ENCODE measurements around the gene BMP8A. TPM values are rescaled to one million over a fixed set of nuclear protein-coding genes. Genes with fewer than 3 reads are reported as not detected.

BMP8A gene, protein sequence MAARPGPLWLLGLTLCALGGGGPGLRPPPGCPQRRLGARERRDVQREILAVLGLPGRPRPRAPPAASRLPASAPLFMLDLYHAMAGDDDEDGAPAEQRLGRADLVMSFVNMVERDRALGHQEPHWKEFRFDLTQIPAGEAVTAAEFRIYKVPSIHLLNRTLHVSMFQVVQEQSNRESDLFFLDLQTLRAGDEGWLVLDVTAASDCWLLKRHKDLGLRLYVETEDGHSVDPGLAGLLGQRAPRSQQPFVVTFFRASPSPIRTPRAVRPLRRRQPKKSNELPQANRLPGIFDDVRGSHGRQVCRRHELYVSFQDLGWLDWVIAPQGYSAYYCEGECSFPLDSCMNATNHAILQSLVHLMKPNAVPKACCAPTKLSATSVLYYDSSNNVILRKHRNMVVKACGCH
- total RNA-seq (2013; cell fraction: nucleolus; rRNA removed): not detected in 2 replicates
- 0.22 TPM in 1 of 2 replicates, not detected in the other for total RNA-seq (2014; rRNA removed)
- total RNA-seq (2014; rRNA removed; fragmentation: Illumina TruSeq; extraction: Trizol): not detected in 2 replicates
- total RNA-seq (2021): not detected in 2 replicates
- not detected for polyA plus RNA-seq (2011; ENCODE audit: low read depth)
- not detected in 2 replicates for polyA plus RNA-seq (2011; rRNA removed)
- not detected in 2 replicates for polyA plus RNA-seq (2011; cell fraction: cytosol; rRNA removed)
- polyA plus RNA-seq (2011; cell fraction: nucleus; rRNA removed): not detected in 2 replicates
- polyA plus RNA-seq (2012): 0.19 and 0.27 TPM in 2 replicates
- not detected in 2 replicates for polyA plus RNA-seq (2014; fragmentation: Illumina TruSeq; extraction: Trizol)
- polyA plus RNA-seq (2014; fragmentation: Nextera tagmentation; extraction: Ambion mirVana): not detected
- polyA plus RNA-seq (2014; rRNA removed): 0.06 TPM in 1 of 2 replicates, not detected in the other
- not detected for polyA plus RNA-seq (2016; fragmentation: Nextera tagmentation; extraction: Ambion mirVana)
- polyA minus RNA-seq (2011; rRNA and poly(A)+ RNA removed): not detected in 2 replicates
- not detected in 2 replicates for polyA minus RNA-seq (2011; cell fraction: cytosol; rRNA and poly(A)+ RNA removed)
- polyA minus RNA-seq (2011; cell fraction: nucleus; rRNA and poly(A)+ RNA removed): not detected in 2 replicates
- Bru-seq, nascent RNA: percentile 27 among the genes with signal in this experiment
- BruChase-seq, experiment 1, labeled RNA remaining after a 6-hour chase: percentile 25 among the genes with signal in this experiment
- percentile 28 among the genes with signal in this experiment for BruChase-seq, experiment 2, labeled RNA remaining after a 2-hour chase
- long read RNA-seq, experiment 1: 0 reads
- long read RNA-seq, experiment 2: 0 reads

DNA sequence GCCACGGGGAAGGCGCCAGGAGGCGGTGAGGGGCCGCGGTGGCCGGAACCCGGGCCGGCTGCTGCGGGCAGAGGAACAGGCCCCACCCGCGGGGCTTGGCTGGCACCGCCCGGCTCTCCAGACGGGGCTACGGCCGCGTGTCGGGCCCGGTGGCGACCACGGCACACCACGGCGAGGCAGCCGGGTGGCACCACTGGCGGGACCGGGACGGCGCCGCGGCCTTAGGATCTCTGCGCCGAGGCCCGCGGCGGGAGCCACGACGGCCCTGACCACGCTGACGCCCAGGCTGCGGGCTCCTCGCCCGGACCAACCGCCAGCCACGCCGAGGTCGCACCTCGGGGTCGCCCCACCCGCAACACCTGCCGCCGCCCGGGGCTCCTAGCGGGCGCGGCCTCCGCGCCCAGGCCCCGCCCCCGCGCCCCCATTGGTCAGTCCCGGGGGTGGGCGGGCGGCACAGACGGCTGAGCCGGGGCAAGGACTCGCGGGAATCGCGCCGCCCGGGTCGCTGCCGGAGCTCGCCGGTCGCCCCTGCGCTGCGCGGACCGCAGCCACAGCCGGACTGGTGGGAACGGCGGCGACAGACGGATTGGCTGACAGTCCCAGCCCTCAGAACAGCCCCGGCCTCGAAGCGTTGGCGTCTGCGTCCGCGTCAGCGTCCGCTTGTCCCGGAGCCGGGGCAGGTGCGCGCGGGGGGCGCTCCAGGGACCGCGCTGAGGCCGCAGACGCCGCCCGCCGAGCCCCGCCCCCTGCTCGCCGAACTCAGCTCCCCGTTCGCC is at the start of gene BMP8A:
Gene BMP8A (plus strand): TSS at position 491 of the 776 bp plus-strand sequence. CDS start 356 bp downstream, outside the sequence.
- H3K27me3 ChIP-seq (replicated peaks in 1 of 2; ENCODE audit: control insufficient read depth in 2 of 2, insufficient read depth in 2 of 2, low read length in 1 of 2): peaks cover 0 to 1% of the 10 kb centered on the region in 2 experiments; a peak in 1 of 4 replicates
- ATAC-seq: peak; percentile 89
- H3K4me3 ChIP-seq: peak within 1 kb of the TSS; percentile 36; the same call in 1 of the 2 replicates
- no peak for DNase-seq (ENCODE audit: low read depth, low spot score)
- intact Hi-C loops (cut with micrococcal nuclease; ENCODE audit: unreplicated experiment): no loop called here
- ChIA-PET POLR2A (no interaction called here), SMC1A (ENCODE audit: uncharacterized antibody, unreplicated experiment) (no interaction called here), RAD21 (ENCODE audit: unreplicated experiment) (no interaction called here), CTCF (no interaction called here)
- BruUV-seq (replicated peaks): no TSS peak
- no peaks in the 10 kb centered on the region for H3K79me2 ChIP-seq (ENCODE audit: control insufficient read depth, insufficient read depth, low read length)
- 2% methylated on average over 87 of the region's 112 CpGs for WGBS (ENCODE audit: insufficient coverage, insufficient replicate concordance, low lambda C conversion rate, missing lambda C conversion rate)
- no peak within 1 kb of the TSS for H3K9ac ChIP-seq (ENCODE audit: control insufficient read depth, insufficient read depth, low read length)
- H3K4me2 ChIP-seq (ENCODE audit: control insufficient read depth, insufficient read depth): peak within 1 kb of the TSS; percentile 82
- H2AFZ ChIP-seq (ENCODE audit: control insufficient read depth, low read depth, low read length): peak within 1 kb of the TSS; percentile 82
- 0 out of 2 replicates have a peak, but pooled peaks cover 2% of the 10 kb centered on the region for H3K4me1 ChIP-seq (ENCODE audit: control insufficient read depth, insufficient read depth, low read length)
- in situ Hi-C loops (cut with MboI): no loop called here
- no peaks in the 10 kb centered on the region for H4K20me1 ChIP-seq (ENCODE audit: control insufficient read depth, insufficient read depth)
- no peaks in the 10 kb centered on the region for H3K9me3 ChIP-seq (replicated peaks; ENCODE audit: control insufficient read depth, insufficient read depth, low read length)
- H3K27ac ChIP-seq (ENCODE audit: control insufficient read depth, insufficient read depth): no peak within 1 kb of the TSS
- no peak for FAIRE-seq
- H3K36me3 ChIP-seq (ENCODE audit: control insufficient read depth in 2 of 2, insufficient read depth in 2 of 2, low read length in 1 of 2): peaks cover 0 to 14% of the 10 kb centered on the region in 2 experiments; a peak in 3 of 4 replicates
- TF ChIP-seq IKZF2 (IDR thresholded peaks at IDR 0.05) (no peak), LARP7 (IDR thresholded peaks at IDR 0.05) (peak; percentile 45; the same call in 1 of the 2 replicates), PAX8 (IDR thresholded peaks at IDR 0.05) (no peak), ZNF207 (IDR thresholded peaks at IDR 0.05; ENCODE audit: borderline replicate concordance) (no peak), NFYB (IDR thresholded peaks at IDR 0.05; ENCODE audit: insufficient read depth, low read depth, low read length) (peak; percentile 85), SMARCA5 (IDR thresholded peaks at IDR 0.05) (no peak), CHD2 (IDR thresholded peaks at IDR 0.05; ENCODE audit: borderline replicate concordance, low read depth, low read length) (no peak), NR2F1 (conservative IDR thresholded peaks at IDR 0.05) (peak; percentile 48; the same call in 1 of the 2 replicates), MEF2B (IDR thresholded peaks at IDR 0.05; ENCODE audit: partially characterized antibody, poor library complexity, severe bottlenecking) (no peak), BACH1 (IDR thresholded peaks at IDR 0.05; ENCODE audit: borderline replicate concordance) (0 out of 2 replicates have a peak, but pooled peaks have one; percentile 26), SMAD1 (IDR thresholded peaks at IDR 0.05; ENCODE audit: low read depth, partially characterized antibody) (no peak), TCF12 (IDR thresholded peaks at IDR 0.05; ENCODE audit: low read depth, low read length) (peak; percentile 28; the same call in 1 of the 2 replicates), POLR2AphosphoS2 (IDR thresholded peaks at IDR 0.05; ENCODE audit: low read depth, low read length) (0 out of 2 replicates have a peak, but pooled peaks have one; percentile 5), NR2C1 (IDR thresholded peaks at IDR 0.05) (0 out of 2 replicates have a peak, but pooled peaks have one; percentile 8), IKZF1 (conservative IDR thresholded peaks at IDR 0.05) (peak; percentile 78; the same call in 1 of the 2 replicates), TAF1 (IDR thresholded peaks at IDR 0.05; ENCODE audit: borderline replicate concordance, low read depth, low read length) (no peak), PML (IDR thresholded peaks at IDR 0.05; ENCODE audit: low read length) (no peak), RB1 (IDR thresholded peaks at IDR 0.05; ENCODE audit: borderline replicate concordance) (0 out of 2 replicates have a peak, but pooled peaks have one; percentile 19), EGR1 (IDR thresholded peaks at IDR 0.05; ENCODE audit: borderline replicate concordance in 1 of 2, low read depth in 2 of 2, low read length in 2 of 2) (peak in 1 of 2 experiments; percentile 51; a peak in 1 of 3 replicates), SP1 (IDR thresholded peaks at IDR 0.05; ENCODE audit: low read depth, low read length) (no peak)
- TF ChIP-seq, protein P1, sequence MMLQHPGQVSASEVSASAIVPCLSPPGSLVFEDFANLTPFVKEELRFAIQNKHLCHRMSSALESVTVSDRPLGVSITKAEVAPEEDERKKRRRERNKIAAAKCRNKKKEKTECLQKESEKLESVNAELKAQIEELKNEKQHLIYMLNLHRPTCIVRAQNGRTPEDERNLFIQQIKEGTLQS (IDR thresholded peaks at IDR 0.05; ENCODE audit: borderline replicate concordance, extremely low read depth, low read depth, low read length): no peak

All from GM12878 (cell line).